HG02970 (cell line): Measurements from ENCODE around the gene FERMT3.
"Not testable (repeated sequence)": the region's sequence is repeated elsewhere in the genome, so short reads cannot be mapped to it uniquely, and the experiment has no call there.

Source experiments
- ATAC-seq: cut with Tn5 transposase; IDR thresholded peaks from one replicate; pipeline ENCODE4 v1.9.1; 2021; ENCODE audit warnings: mild to moderate bottlenecking, moderate library complexity, moderate number of reproducible peaks; ENCODE audit not compliant: unreplicated experiment, low FRiP score

Gene FERMT3

DNA sequence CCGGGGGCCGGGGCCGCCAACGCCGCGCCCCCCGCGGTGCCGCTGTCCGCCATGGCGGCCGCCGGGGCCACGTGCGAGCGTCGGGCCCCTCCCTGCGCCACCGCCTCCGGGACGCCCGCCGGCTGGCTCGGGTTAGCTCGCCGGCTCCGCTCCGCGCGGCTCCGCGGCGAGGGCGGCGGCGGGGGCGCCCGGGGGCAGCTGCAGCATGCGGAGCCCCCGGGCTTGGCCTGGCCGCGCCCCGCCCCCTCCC lies 40.0 kb downstream of the FERMT3 start:
- not testable (repeated sequence) for ATAC-seq

DNA sequence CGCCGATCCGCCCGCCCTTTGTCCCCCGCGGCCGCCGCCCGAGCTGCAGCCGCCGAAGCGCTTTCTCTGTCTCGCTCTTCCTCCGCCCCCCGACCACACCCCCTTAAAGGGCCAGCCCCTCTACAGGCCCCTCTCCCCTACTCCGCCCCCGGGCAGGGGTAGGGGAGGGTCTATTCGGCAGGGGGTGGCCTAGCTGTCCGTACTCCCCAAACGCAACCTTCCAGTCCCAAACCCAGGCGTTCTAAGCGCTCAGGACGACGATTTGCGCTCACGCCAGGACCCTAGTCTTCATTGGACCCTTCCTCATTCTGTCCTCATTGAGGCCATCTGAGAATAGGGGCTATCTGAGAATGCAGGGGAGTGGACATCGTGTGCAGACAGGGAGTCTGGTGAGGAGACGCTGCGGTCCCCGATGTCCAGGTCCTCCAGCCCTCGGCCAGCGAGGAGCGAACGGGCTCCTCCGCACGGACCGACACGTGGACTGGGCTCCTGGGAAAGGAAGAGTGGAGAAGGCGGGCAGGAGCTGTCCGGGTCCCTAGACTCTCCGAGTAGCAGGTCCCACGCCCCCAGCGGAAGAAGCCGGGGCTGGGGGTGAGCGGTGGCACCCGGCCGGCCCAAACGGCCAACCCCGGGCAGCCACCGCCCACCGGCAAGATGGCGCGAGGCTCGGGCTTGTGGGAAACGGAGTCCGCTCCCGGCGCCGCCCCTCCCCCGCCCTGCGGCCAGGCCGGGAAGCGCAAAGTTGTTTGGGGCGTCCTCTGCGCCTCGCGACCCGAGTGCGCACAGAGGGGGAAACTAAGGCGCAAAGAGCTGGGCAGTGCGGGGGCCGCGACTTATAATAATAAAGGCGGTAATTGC lies 40.6 kb downstream of the FERMT3 start, which contains the start of gene PPP1R14B:
Gene PPP1R14B, minus strand, starts transcription at position 73 of the 858 bp plus-strand sequence. CDS start 270 bp downstream, outside the sequence.
- ATAC-seq = no peak

DNA sequence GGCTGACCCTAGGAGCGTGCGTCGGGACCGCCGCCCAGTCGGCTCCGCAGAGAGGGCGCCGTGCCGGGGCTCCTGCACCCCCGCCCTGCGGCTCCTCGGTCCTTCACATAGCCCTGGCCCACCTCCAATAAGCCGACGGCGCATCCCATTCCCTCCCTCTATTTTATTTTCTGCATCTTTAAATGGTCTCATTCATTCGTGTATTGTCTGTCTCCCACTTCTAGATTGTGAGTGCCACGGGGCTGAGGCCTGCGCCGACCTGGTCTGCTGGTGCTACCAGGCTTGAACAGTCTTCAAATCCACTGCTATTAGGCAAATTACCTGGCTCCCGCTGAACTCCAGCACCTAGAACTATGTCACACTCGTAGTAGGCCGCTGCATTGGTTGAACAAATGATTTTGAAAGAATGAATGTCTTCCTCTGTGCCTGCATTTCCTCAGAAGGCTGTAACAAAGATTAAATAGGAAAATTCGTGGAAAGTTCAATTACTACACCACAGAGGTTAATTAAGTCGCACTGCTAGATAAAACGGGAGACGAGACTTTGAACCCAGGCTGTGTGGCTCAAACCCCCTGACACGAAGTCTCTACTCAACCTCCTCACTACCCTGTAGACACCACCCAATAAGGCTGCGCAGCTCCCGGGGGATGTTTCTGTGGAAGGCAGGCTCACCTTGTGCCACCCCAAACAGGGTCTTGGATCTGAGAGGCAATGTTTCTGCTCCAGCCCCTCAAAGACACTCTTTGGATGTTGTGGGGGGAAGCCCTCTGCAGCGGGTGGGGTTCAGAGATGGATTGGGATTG lies 41.4 kb downstream of the FERMT3 start:
- no peak for ATAC-seq

DNA sequence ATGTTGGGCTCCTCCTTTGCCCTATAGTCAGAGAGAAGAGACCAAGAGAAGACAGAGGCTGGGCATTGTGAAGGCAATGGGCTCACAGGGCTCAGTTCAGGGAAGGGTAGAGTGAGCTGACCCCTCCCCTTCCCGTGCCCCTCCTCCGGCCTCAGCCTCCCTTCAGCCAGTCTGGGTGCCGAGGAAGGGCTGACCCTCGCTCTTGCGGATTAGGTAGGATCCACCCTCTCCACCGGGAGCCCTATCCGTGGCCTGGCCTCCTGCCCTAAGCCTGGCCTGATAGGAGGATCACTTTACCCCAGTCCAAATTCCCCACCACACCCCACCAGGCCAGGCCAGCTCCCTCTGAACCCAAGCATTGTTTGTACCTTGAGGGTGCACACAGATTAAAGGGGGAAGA lies 42.1 kb downstream of the FERMT3 start:
- no peak for ATAC-seq

DNA sequence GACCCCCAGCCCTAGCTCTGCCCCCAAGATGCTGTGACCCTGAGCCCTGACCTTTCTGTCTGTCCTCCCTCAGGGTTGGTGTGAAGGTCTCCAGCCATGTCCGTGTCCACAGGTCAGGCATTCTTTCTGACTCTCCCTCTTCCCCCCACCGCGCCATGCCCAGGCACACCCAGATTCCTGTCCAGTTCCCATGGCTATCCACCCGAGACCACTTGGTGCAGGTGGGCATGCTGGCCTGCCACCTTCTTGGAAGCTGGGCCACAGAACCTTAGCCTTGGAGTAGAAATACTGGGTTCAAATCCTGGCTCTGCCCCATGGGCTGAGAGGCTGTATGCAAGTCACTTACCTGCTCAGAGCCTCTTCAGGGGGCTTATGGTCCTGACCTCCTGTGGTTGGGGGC lies 42.5 kb downstream of the FERMT3 start:
- no peak for ATAC-seq

DNA sequence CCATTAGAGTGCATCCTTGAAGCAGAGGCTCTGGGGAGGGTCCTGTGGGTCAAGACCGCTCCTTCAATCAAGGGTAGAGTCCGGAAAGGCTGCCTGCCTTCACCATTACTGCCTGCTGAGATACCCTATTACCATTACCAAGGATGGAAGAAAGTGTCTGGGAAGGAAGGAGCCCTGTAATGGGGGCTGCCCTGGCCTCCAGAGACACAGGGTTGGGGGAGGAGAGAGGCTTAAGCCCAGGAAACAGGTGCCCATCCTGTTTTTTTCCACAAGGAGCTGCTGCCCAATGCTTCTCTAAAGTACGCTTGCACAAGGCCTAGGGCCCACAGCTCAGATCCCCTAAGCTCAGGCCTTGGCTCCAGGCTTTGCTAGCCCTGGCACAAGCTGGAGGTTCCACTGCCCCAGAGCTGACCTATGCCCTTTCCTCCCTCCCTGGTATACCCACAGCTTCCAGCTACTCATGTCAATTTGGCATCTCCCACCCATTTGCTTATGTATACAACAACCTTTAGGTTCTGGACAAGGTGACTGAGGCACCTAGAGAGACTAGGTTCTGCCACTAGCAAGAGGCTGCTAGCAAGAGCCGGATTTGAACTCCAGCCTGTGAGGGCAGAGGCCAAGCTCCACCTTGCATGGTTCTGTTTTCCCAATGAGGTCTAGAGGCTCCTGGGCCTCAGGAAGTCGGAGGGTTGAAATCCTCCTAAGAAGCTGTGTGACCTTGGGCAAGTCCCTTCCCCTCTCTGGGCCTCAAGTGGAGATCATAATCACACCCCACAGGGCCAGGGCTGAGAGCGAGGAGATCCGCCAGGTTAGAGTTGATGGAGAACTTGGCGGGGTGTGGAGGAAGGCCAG lies 43.3 kb downstream of the FERMT3 start:
- no peak for ATAC-seq

DNA sequence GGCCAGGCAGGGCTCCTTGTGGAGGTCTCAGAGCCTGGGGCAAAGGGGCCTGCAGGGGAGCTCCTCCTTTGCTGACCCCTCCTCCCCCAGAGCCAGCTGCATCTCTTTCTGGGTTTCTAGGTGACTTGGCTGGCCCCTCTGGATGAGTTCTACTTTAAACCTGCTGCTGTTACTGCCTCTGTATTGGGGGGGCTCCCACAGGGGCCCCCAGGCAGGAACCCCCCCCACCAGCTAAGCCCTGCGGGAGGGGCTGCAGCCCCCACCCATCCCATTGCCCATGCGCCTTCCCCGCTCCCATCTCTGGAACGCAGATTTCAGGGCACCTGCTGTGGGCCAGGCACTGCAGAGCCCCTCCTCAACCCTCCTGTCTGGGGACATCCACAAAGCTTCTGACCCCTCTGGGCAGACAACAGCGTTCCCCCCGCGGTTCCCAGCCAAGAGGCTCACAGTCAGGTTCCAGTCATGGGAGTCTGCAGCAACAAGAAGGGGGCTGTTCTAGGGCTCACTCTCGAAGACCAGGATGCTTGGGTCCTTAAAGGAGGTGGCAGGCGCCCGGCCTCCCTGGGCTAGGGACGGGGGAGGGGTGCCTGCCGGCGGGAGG lies 44.0 kb downstream of the FERMT3 start:
- ATAC-seq = no peak

DNA sequence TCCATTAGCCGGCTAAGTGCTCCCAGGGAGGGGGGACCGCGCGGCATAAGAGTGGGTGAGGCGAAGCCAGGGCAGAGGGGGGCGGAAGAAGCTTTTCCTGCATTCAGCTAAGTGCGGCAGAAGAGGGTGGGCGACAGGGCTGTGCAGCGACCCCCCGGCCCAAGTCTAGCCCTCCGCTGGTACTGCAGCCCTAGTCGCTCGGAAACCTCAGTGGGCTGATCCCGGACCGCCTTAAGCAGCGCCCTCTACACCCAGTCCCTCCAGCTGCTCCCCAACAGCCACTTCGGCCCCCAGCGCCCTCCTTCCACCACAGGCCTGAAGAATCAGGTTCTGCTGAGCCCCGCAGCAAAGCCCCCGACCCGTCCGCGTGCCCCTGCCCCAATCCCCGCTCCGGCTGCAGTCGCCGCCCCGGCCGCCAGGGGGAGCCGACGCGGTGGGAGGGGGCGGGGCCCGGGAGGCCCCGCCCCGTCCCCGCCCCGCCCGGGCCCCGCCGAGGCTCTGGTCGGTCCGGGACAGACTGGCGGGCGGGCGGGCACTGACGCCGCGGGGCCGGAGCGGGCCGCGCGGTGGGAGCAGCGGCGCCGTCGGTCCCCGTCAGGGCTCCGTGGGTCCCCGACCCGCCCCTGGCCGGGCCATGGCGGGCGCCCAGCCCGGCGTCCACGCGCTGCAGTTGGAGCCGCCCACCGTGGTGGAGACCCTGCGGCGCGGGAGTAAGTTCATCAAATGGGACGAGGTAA lies 44.7 kb downstream of the FERMT3 start, which contains the start of gene PLCB3:
Gene PLCB3, plus strand, starts transcription at position 515 of the 737 bp plus-strand sequence. Its CDS starts 120 bp downstream, at position 635.
- ATAC-seq = peak; percentile 32

DNA sequence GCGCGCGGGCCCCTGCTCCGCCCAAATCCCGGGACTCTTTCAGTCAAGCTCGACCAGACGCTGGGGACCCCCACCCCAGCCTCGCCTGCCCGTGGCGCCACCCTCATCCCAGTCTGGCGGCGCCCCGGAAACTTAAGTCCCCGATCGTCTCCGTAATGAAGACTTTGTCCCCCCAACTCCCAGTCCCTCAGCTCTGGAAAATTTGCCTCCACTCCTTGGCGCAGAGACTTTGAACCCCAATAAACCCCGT lies 45.2 kb downstream of the FERMT3 start:
- ATAC-seq = no peak

DNA sequence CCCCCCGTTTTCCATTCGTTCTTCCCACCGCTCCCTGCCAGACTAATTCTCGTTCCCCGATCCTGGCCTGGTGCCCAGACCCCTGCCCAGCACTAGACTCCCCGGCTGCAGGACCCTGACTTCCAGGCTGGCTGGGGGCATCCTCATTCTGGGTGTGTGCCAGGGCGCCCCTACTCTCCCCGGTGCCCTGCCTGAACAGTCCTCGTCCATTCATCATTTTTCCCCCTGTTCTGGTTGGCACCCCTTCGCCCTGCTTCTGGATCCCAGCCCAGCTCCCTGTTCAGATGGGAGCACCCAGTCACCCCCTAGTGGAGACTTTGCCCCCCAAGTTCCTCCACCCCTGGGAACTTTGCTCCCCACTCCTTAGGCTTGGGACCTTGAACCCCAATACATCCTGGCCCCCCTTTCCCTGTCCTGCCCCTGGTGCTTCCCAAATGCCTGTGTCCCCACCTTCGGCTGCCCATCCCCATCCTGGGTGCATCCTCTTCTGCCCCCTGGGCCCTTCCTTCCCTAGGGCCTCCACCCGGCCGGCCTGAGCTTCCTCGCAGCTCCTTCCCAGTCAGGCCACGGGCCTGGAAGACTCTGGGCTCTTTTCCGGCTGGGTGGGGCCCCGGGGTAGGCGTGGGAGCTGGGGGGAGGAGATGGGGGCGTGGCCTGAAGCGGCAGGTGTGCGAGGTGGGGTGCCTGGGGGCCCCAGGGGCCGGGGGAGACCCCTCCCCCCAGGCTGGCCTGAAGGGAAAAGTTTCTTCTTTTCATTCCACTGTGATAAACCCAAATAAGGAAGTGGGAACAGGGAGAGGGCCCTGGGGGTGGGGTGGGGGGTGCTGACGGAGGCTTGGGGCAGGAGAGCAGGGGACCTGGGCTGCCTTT lies 45.7 kb downstream of the FERMT3 start:
- no peak for ATAC-seq

DNA sequence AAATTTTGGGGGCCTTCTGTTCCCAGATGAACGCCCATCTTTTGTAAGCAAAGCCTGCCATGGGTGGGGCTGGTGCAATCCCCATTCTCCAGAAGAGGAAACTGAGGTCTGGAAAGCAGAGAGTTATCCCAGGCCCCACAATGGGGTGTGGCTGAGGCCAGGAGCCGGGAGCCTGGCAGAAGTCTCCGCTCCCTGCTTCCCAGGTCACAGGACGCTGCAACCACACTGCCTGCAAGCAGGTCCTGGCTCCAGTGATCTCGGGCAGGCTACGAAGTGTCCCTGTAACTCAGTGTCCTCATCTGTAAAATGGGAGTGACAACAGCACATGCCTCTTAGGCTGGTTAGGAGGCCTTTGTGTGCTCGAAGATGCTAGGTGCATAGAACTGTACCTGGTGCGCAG lies 46.5 kb downstream of the FERMT3 start:
- no peak for ATAC-seq

DNA sequence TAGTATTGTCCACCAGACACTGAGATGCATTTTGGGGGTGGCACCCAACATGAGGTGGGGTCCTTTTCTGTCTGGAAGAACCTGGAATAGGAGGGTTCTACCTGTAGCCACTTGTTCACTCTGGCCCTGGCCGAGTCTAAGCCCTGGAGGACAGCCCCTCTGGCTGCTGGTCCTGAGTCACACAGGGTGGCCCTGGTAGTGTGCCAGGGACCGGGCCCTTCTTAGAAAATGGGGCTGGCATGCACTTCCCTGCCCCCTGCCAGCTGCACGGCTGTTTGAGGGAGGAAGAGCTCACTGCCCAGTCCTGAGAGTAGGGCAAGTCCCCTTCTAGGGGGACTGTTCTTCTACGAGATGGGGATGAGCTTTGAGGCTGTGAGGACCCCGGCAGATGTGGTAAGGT lies 47.0 kb downstream of the FERMT3 start:
- ATAC-seq = no peak

DNA sequence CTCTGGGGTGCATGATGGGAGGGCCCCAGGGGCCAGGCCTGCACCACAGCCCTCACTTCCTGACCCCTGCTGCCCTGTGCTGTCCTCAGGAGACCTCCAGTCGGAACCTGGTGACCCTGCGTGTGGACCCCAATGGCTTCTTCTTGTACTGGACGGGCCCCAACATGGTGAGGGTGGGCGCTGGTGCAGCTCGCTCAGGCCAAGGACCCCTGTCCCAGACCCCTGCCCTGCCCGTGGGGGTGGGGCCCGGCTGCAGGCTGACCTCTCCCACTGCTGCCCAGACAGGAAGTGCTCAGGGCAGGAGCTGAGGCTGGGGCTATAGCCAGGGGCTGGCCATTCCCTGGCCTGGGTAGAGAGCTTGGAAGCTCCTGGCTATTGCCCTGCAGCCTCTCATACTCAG lies 47.8 kb downstream of the FERMT3 start:
- ATAC-seq = no peak

DNA sequence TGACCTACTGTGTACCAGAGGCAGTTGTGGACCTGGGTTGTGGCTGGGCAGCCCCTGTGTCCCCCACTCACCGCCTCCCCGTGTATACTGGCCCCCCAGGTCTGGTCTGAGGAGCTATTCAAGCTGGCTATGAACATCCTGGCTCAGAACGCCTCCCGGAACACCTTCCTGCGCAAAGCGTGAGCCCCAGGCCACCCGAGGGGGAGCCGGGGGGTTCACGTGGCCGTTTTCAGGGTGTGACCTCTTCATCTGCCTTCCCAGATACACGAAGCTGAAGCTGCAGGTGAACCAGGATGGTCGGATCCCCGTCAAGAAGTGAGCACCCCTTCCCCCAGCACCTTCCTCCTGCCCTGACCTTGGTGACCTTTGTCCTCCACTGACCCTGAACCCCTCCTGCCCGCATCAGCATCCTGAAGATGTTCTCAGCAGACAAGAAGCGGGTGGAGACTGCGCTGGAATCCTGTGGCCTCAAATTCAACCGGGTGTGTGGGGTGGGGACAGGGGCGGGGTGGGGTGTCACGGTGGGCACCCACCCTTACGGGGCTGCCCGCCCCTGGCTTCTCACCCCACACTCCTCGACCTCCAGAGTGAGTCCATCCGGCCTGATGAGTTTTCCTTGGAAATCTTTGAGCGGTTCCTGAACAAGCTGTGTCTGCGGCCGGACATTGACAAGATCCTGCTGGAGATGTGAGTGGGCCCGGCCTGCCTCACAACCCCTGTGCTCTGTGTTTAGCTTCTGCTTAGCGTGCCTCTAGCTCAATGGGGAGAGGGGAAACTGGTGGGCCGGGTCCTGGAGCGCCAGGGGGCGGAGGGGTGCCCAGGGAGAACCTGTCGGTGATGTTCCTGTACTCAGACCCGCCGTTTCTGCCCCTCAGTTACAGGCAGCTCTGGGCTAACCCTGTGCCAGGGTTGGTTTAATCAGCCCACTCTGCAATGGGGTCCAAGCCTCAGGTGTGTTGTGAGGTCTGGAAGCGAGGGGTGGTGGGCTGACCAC lies 48.9 kb downstream of the FERMT3 start:
- ATAC-seq = no peak

DNA sequence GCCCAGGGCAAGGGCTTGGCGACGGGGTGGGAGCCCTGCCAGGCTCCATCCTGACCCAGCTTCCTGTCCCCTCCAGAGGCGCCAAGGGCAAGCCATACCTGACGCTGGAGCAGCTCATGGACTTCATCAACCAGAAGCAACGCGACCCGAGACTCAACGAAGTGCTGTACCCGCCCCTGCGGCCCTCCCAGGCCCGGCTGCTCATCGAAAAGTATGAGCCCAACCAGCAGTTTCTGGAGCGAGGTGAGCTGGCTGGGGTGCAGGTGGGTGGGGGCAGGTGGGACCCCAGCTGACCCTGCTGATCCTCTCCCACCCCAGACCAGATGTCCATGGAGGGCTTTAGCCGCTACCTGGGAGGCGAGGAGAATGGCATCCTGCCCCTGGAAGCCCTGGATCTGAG lies 49.8 kb downstream of the FERMT3 start:
- no peak for ATAC-seq

DNA sequence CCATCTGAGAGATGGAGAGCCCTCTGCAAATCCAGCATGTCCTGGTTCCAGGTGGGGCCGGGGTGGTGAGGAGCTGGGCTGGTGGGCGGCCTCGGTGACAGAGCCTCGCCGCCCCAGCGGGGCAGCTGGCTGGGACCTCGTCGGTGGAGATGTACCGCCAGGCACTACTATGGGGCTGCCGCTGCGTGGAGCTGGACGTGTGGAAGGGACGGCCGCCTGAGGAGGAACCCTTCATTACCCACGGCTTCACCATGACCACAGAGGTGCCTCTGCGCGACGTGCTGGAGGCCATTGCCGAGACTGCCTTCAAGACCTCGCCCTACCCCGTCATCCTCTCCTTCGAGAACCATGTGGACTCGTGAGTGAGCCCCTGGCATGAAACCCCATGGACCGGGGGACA lies 51.8 kb downstream of the FERMT3 start:
- ATAC-seq = no peak

DNA sequence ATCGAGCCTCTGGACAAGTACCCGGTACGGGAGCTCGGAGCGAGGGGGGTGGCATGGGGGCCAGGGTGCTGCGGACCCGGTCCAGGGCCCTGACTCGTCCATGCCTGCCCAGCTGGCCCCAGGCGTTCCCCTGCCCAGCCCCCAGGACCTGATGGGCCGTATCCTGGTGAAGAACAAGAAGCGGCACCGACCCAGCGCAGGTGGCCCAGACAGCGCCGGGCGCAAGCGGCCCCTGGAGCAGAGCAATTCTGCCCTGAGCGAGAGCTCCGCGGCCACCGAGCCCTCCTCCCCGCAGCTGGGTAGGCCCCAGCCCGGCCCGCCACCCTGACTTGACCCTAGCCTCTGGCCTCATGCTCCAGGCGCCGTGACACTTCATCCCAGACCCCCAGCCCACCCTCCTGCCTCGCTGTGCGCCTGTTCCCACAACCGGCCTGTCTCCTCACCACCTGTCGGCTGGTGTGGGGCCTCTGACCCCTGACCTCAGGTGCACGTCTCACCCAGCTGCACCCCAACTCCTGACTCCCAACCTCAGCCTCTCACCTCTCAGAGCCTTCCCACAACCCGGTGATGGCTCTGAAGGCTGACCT lies 52.5 kb downstream of the FERMT3 start:
- no peak for ATAC-seq
